ENCODE data around the gene SAGE1. TPM values are rescaled to one million over a fixed set of nuclear protein-coding genes. Genes with fewer than 3 reads are reported as not detected.

Gene SAGE1
- total and polyA plus RNA-seq, 2 experiments from 2014 or later, result not detected

DNA sequence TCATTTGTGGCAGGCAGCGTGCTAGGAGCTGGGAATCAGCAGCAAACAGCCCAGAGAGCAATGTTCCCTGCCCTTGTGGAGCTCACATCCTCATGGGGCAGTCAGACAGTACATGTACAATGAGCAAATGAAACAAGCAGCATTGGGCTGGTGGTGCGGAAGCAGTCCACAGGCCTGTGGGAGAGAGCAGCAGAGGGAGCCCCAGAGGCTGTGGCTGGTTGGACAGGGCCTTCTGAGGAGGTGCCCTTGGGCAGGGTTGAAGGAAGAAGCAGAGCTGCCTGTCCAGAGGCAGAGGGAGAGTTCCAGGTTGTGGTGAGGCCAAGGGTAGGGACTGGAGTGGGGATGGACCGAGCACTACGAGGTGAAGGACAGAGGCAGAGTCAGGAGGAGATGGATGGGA lies 57.8 kb downstream of the SAGE1 start:
- Histone ChIP-seq H3K27ac (ENCODE audit: low read depth) (no peak overlapping the region), H3K79me2 (replicated peaks; ENCODE audit: insufficient read depth) (no peaks in the 10 kb centered on the region), H2AFZ (no peak overlapping the region), H3K9me2 (ENCODE audit: insufficient read depth) (no peaks in the 10 kb centered on the region), H4K20me1 (replicated peaks; ENCODE audit: insufficient read depth) (no peaks in the 10 kb centered on the region), H3K4me1 (ENCODE audit: insufficient read depth) (no peaks in the 10 kb centered on the region), H3F3A (replicated peaks; ENCODE audit: low read depth) (no peaks in the 10 kb centered on the region), H3K4me3 (no peak overlapping the region), H3K4me2 (no peak overlapping the region), H3K27me3 (ENCODE audit: insufficient read depth) (no peaks in the 10 kb centered on the region), H3K36me3 (ENCODE audit: insufficient read depth) (no peaks in the 10 kb centered on the region)
- no peak for TF ChIP-seq EZH2phosphoT487 (IDR thresholded peaks at IDR 0.05; ENCODE audit: unreplicated experiment)
- TF ChIP-seq NANOG (IDR thresholded peaks at IDR 0.05; ENCODE audit: borderline replicate concordance), result no peak
- no peak for TF ChIP-seq ZNF331 (CRISPR knock-in tag; IDR thresholded peaks at IDR 0.05; ENCODE audit: low read depth)
- no peak for TF ChIP-seq STAT1 (IDR thresholded peaks at IDR 0.05; ENCODE audit: unreplicated experiment)
- TF ChIP-seq JUNB (IDR thresholded peaks at IDR 0.05; ENCODE audit: unreplicated experiment), result no peak
- TF ChIP-seq, protein P1, sequence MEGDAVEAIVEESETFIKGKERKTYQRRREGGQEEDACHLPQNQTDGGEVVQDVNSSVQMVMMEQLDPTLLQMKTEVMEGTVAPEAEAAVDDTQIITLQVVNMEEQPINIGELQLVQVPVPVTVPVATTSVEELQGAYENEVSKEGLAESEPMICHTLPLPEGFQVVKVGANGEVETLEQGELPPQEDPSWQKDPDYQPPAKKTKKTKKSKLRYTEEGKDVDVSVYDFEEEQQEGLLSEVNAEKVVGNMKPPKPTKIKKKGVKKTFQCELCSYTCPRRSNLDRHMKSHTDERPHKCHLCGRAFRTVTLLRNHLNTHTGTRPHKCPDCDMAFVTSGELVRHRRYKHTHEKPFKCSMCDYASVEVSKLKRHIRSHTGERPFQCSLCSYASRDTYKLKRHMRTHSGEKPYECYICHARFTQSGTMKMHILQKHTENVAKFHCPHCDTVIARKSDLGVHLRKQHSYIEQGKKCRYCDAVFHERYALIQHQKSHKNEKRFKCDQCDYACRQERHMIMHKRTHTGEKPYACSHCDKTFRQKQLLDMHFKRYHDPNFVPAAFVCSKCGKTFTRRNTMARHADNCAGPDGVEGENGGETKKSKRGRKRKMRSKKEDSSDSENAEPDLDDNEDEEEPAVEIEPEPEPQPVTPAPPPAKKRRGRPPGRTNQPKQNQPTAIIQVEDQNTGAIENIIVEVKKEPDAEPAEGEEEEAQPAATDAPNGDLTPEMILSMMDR (conservative IDR thresholded peaks at IDR 0.05; ENCODE audit: low read depth in 2 of 2), result 0 out of 4 replicates have a peak, but pooled peaks of 1 of the 2 experiments have one; percentile 15
- Mint-ChIP-seq H3K4me3 (no peak overlapping the region), H3K9me3 (no peaks in the 10 kb centered on the region), H3K27me3 (ENCODE audit: insufficient read depth, low read depth, poor library complexity) (peaks cover 2% of the 10 kb centered on the region), H3K27ac (no peak overlapping the region), H3K36me3 (ENCODE audit: low read depth) (no peaks in the 10 kb centered on the region), H3K4me1 (no peaks in the 10 kb centered on the region)
- ATAC-seq, result peak; percentile 44; the same call in 2 of the 3 replicates
- no peak for DNase-seq (ENCODE audit: low spot score)

Other genes with a start within 250 kb of the SAGE1 start
- not detected in 2 replicates for gene CT45A1, start 180.1 kb upstream of the SAGE1 start, total RNA-seq (2014; rRNA removed; shearing (Covaris generic))
- gene CT45A1, start 180.1 kb upstream of the SAGE1 start, polyA plus RNA-seq (2016; fragmentation: Nextera tagmentation; extraction: Ambion mirVana), result not detected in 2 replicates
- not detected in 2 replicates for gene CT45A3, start 125.5 kb upstream of the SAGE1 start, total RNA-seq (2014; rRNA removed; shearing (Covaris generic))
- gene CT45A3, start 125.5 kb upstream of the SAGE1 start, polyA plus RNA-seq (2016; fragmentation: Nextera tagmentation; extraction: Ambion mirVana), result not detected in 2 replicates
- not detected in 2 replicates for gene CT45A5, start 108.2 kb upstream of the SAGE1 start, total RNA-seq (2014; rRNA removed; shearing (Covaris generic))
- not detected in 2 replicates for gene CT45A5, start 108.2 kb upstream of the SAGE1 start, polyA plus RNA-seq (2016; fragmentation: Nextera tagmentation; extraction: Ambion mirVana)
- not detected in 2 replicates for gene CT45A6, start 90.9 kb upstream of the SAGE1 start, total RNA-seq (2014; rRNA removed; shearing (Covaris generic))
- not detected in 2 replicates for gene CT45A6, start 90.9 kb upstream of the SAGE1 start, polyA plus RNA-seq (2016; fragmentation: Nextera tagmentation; extraction: Ambion mirVana)
- not detected in 2 replicates for gene CT45A2, start 73.7 kb upstream of the SAGE1 start, total RNA-seq (2014; rRNA removed; shearing (Covaris generic))
- gene CT45A2, start 73.7 kb upstream of the SAGE1 start, polyA plus RNA-seq (2016; fragmentation: Nextera tagmentation; extraction: Ambion mirVana), result not detected in 2 replicates
- not detected in 2 replicates for gene CT45A7, start 56.4 kb upstream of the SAGE1 start, total RNA-seq (2014; rRNA removed; shearing (Covaris generic))
- gene CT45A7, start 56.4 kb upstream of the SAGE1 start, polyA plus RNA-seq (2016; fragmentation: Nextera tagmentation; extraction: Ambion mirVana), result not detected in 2 replicates
- not detected in 2 replicates for gene CT45A8, start 39.2 kb upstream of the SAGE1 start, total RNA-seq (2014; rRNA removed; shearing (Covaris generic))
- gene CT45A8, start 39.2 kb upstream of the SAGE1 start, polyA plus RNA-seq (2016; fragmentation: Nextera tagmentation; extraction: Ambion mirVana), result not detected in 2 replicates
- not detected in 2 replicates for gene CT45A9, start 21.9 kb upstream of the SAGE1 start, total RNA-seq (2014; rRNA removed; shearing (Covaris generic))
- not detected in 2 replicates for gene CT45A9, start 21.9 kb upstream of the SAGE1 start, polyA plus RNA-seq (2016; fragmentation: Nextera tagmentation; extraction: Ambion mirVana)
- not detected in 2 replicates for gene CT45A10, start 272 bp upstream of the SAGE1 start, total RNA-seq (2014; rRNA removed; shearing (Covaris generic))
- gene CT45A10, start 272 bp upstream of the SAGE1 start, polyA plus RNA-seq (2016; fragmentation: Nextera tagmentation; extraction: Ambion mirVana), result not detected in 2 replicates
- 25.4 and 30.1 TPM in 2 replicates for gene MMGT1, start 80.3 kb downstream of the SAGE1 start, total RNA-seq (2014; rRNA removed; shearing (Covaris generic))
- gene MMGT1, start 80.3 kb downstream of the SAGE1 start, polyA plus RNA-seq (2016; fragmentation: Nextera tagmentation; extraction: Ambion mirVana), result 6.2 and 6.9 TPM in 2 replicates
- 17.1 and 18.9 TPM in 2 replicates for gene SLC9A6, start 91.7 kb downstream of the SAGE1 start, total RNA-seq (2014; rRNA removed; shearing (Covaris generic))
- 7.2 and 7.4 TPM in 2 replicates for gene SLC9A6, start 91.7 kb downstream of the SAGE1 start, polyA plus RNA-seq (2016; fragmentation: Nextera tagmentation; extraction: Ambion mirVana)

Measured in GM23338 (cell line).